C4-2B (cell line): ENCODE measurements around the gene LRG1.

Source experiments
- CTCF ChIP-seq: fragments of 450-650 bp; conservative IDR thresholded peaks from 2 replicates; pipeline ENCODE4 v1.5.1; 2017; ENCODE audit warnings: mild to moderate bottlenecking
- ZFX ChIP-seq: fragments of 450-650 bp; IDR thresholded peaks from 2 replicates; pipeline ENCODE4 v1.6.1; 2017

GRCh38 chr19:4533334-4533733 is 6.5 kb downstream of the LRG1 start:
- TF ChIP-seq CTCF (no peak), ZFX (no peak)
